Type B pancreatic cell (in vitro differentiated cells): Measurements from ENCODE around the gene MTG1. TPM values are rescaled to one million over a fixed set of nuclear protein-coding genes. Genes with fewer than 3 reads are reported as not detected.

Experiments used
- DNase-seq: peaks from one replicate; pipeline ENCODE4 v3.0.0; 2021; ENCODE audit warnings: mixed read lengths; ENCODE audit not compliant: unreplicated experiment; ENCODE audit errors: extremely low spot score
- H3K27ac Mint-ChIP-seq: 2 replicates; pipeline ENCODE4 v1.8.0; 2021; ENCODE audit warnings: mild to moderate bottlenecking, mixed read lengths
- H3K27me3 Mint-ChIP-seq: 2 replicates; pipeline ENCODE4 v1.8.0; 2021; ENCODE audit warnings: mixed read lengths
- H3K36me3 Mint-ChIP-seq: 2 replicates; pipeline ENCODE4 v1.8.0; 2021; ENCODE audit warnings: mixed read lengths
- H3K4me1 Mint-ChIP-seq: one replicate; pipeline ENCODE4 v1.8.0; 2021; ENCODE audit warnings: mixed read lengths; ENCODE audit not compliant: unreplicated experiment
- H3K4me3 Mint-ChIP-seq: 2 replicates; pipeline ENCODE4 v1.8.0; 2021; ENCODE audit warnings: mild to moderate bottlenecking, mixed read lengths
- H3K9me3 Mint-ChIP-seq: 2 replicates; pipeline ENCODE4 v1.8.0; 2021; ENCODE audit warnings: mixed read lengths
- CTCF ChIP-seq: fragments of 200-600 bp; sonication (generic); conservative IDR thresholded peaks from 2 replicates; pipeline ENCODE4 v1.5.0; 2021; ENCODE audit warnings: antibody characterized with exemption, mild to moderate bottlenecking
- total RNA-seq: library from RNA; stranded (reverse); gene quantifications from 2 replicates; pipeline ENCODE4 v1.2.1, GENCODE V29; 2021; ENCODE audit warnings: low replicate concordance

The MTG1 gene
- total RNA-seq, 1 donor from 2014 or later, result 89.6 TPM

- Mint-ChIP-seq H3K27ac (no peak overlapping the region), H3K9me3 (no peaks in the 10 kb centered on the region), H3K27me3 (no peaks in the 10 kb centered on the region), H3K4me3 (no peak overlapping the region), H3K36me3 (peaks cover 16% of the 10 kb centered on the region), H3K4me1 (peaks cover 16% of the 10 kb centered on the region)
- TF ChIP-seq CTCF, result no peak
- DNase-seq, result no peak
Observed at GRCh38 chr10:133361227-133361626, 32.7 kb upstream of the MTG1 start.

GRCh38 chr10:133361773-133362441 lies 32.0 kb upstream of the MTG1 start:
- no peaks in the 10 kb centered on the region for H3K9me3 Mint-ChIP-seq
- peaks cover 16% of the 10 kb centered on the region for H3K36me3 Mint-ChIP-seq
- H3K27ac Mint-ChIP-seq, result peak overlapping the region; percentile 5
- no peaks in the 10 kb centered on the region for H3K27me3 Mint-ChIP-seq
- DNase-seq, result no peak
- H3K4me3 Mint-ChIP-seq, result no peak overlapping the region
- peaks cover 16% of the 10 kb centered on the region for H3K4me1 Mint-ChIP-seq
- no peak for TF ChIP-seq CTCF

GRCh38 chr10:133362846-133363245 lies 31.1 kb upstream of the MTG1 start:
- H3K27me3 Mint-ChIP-seq, result no peaks in the 10 kb centered on the region
- peaks cover 17% of the 10 kb centered on the region for H3K36me3 Mint-ChIP-seq
- H3K4me3 Mint-ChIP-seq, result no peak overlapping the region
- H3K9me3 Mint-ChIP-seq, result no peaks in the 10 kb centered on the region
- no peak for TF ChIP-seq CTCF
- DNase-seq, result no peak
- peak overlapping the region; percentile 5 for H3K27ac Mint-ChIP-seq
- peaks cover 16% of the 10 kb centered on the region for H3K4me1 Mint-ChIP-seq

- Mint-ChIP-seq H3K36me3 (peaks cover 19% of the 10 kb centered on the region), H3K27ac (peak overlapping the region; percentile 95), H3K4me3 (peak overlapping the region; percentile 70), H3K9me3 (no peaks in the 10 kb centered on the region), H3K27me3 (no peaks in the 10 kb centered on the region), H3K4me1 (peaks cover 14% of the 10 kb centered on the region)
- DNase-seq, result peak; percentile 64
- no peak for TF ChIP-seq CTCF
Observed at GRCh38 chr10:133364645-133365431, 29.1 kb upstream of the MTG1 start.

- H3K27me3 Mint-ChIP-seq, result no peaks in the 10 kb centered on the region
- peak overlapping the region; percentile 95 for H3K27ac Mint-ChIP-seq
- DNase-seq, result no peak
- H3K36me3 Mint-ChIP-seq, result peaks cover 19% of the 10 kb centered on the region
- no peaks in the 10 kb centered on the region for H3K9me3 Mint-ChIP-seq
- no peak for TF ChIP-seq CTCF
- H3K4me1 Mint-ChIP-seq, result peaks cover 6% of the 10 kb centered on the region
- peak overlapping the region; percentile 70 for H3K4me3 Mint-ChIP-seq
Observed at GRCh38 chr10:133365461-133366129, 28.4 kb upstream of the MTG1 start.
